GM12878 (cell line): ENCODE data around the gene ENOX2. TPM values are rescaled to one million over a fixed set of nuclear protein-coding genes. Genes with fewer than 3 reads are reported as not detected.

Experiments used
- ATAC-seq: fragments of 200-7000 bp; cut with Tn5 transposase; 3 replicates; pipeline ENCODE4 v1.9.1; 2020; ENCODE audit warnings: mild to moderate bottlenecking, moderate library complexity
- BruUV-seq: library from RNA; stranded (reverse); fragments of 400-500 nt; replicated peaks from 2 replicates; lab custom pipeline; 2021; lab: Mats Ljungman, UMichigan
- CTCF ChIA-PET: fragments of 300-600 bp; sonication (Branson Sonifier 250); formaldehyde crosslinking; extraction: SDS; loops from one replicate; lab custom pipeline; 2021; ENCODE audit warnings: inconsistent platforms; lab: Yijun Ruan, JAX
- POLR2A ChIA-PET: fragments of 350-600 bp; formaldehyde crosslinking; extraction: SDS; loops from one replicate; lab custom pipeline; 2021; ENCODE audit warnings: inconsistent platforms; lab: Charles Lee
- RAD21 ChIA-PET: fragments of 300-600 bp; sonication (Branson Sonifier 250); formaldehyde crosslinking; loops from one replicate; lab custom pipeline; 2023; ENCODE audit warnings: antibody characterized with exemption; ENCODE audit not compliant: unreplicated experiment; lab: Charles Lee
- SMC1A ChIA-PET: fragments of 300-600 bp; sonication (Branson Sonifier 250); formaldehyde crosslinking; loops from one replicate; lab custom pipeline; 2023; ENCODE audit not compliant: unreplicated experiment, uncharacterized antibody; lab: Charles Lee
- DNase-seq: peaks from one replicate; pipeline ENCODE4 v3.0.0-alpha.2; 2011; ENCODE audit warnings: low read depth, low spot score
- FAIRE-seq: peaks from 3 replicates; lab custom pipeline; 2011; peaks lifted over from hg19 to GRCh38; lab: Jason Lieb, UNC
- H2AFZ ChIP-seq: 2 replicates; pipeline ENCODE4 v1.6.0; 2011; ENCODE audit warnings: low read depth, low read length, control low read depth; ENCODE audit not compliant: control insufficient read depth
- H3K27ac ChIP-seq: 2 replicates; pipeline ENCODE4 v1.5.1; 2011; ENCODE audit warnings: control low read depth; ENCODE audit not compliant: control insufficient read depth, insufficient read depth
- H3K27me3 ChIP-seq, 2 experiments: replicated peaks in 1 of 2; 2 replicates each; pipeline versions ENCODE4 v1.6.0 to v1.6.1; 2011; ENCODE audit warnings: low read length in 1 of 2; ENCODE audit not compliant: control insufficient read depth in 2 of 2, insufficient read depth in 2 of 2
- H3K36me3 ChIP-seq, 2 experiments: 2 replicates each; pipeline ENCODE4 v1.5.1; 2011; ENCODE audit warnings: low read length in 1 of 2; ENCODE audit not compliant: control insufficient read depth in 2 of 2, insufficient read depth in 2 of 2
- H3K4me1 ChIP-seq: 2 replicates; pipeline ENCODE4 v1.6.1; 2011; ENCODE audit warnings: mild to moderate bottlenecking, low read length, moderate library complexity, mixed read lengths; ENCODE audit not compliant: control insufficient read depth, insufficient read depth
- H3K4me2 ChIP-seq: 2 replicates; pipeline ENCODE4 v1.6.0; 2011; ENCODE audit warnings: control low read depth; ENCODE audit not compliant: control insufficient read depth, insufficient read depth
- H3K4me3 ChIP-seq: fragments of 200-600 bp; sonication (generic); 2 replicates; pipeline ENCODE4 v1.5.1; 2016
- H3K79me2 ChIP-seq: 2 replicates; pipeline ENCODE4 v1.6.0; 2011; ENCODE audit warnings: low read length; ENCODE audit not compliant: control insufficient read depth, insufficient read depth
- H3K9ac ChIP-seq: 2 replicates; pipeline ENCODE4 v1.8.0; 2011; ENCODE audit warnings: low read length, control low read depth, mixed read lengths; ENCODE audit not compliant: control insufficient read depth, insufficient read depth
- H3K9me3 ChIP-seq: replicated peaks from 3 replicates; pipeline ENCODE4 v1.5.1; 2011; ENCODE audit warnings: mild to moderate bottlenecking, low read length; ENCODE audit not compliant: control insufficient read depth, insufficient read depth
- H4K20me1 ChIP-seq: 2 replicates; pipeline ENCODE4 v1.6.0; 2011; ENCODE audit not compliant: control insufficient read depth, insufficient read depth
- CHD4 ChIP-seq: fragments of 200-600 bp; sonication (generic); IDR thresholded peaks from 2 replicates; pipeline ENCODE4 v1.6.1; 2016; ENCODE audit warnings: mild to moderate bottlenecking
- EP300 ChIP-seq, 2 experiments: fragments of 150-350 bp in 1 of 2; IDR thresholded peaks; 2 replicates each; pipeline ENCODE4 v1.6.1; 2011 to 2012; ENCODE audit warnings: low read depth in 2 of 2, low read length in 2 of 2, borderline replicate concordance in 1 of 2, improper control_type of control experiment in 1 of 2, inconsistent platforms in 1 of 2; ENCODE audit not compliant: control insufficient read depth in 1 of 2
- IKZF1 ChIP-seq: fragments of 450-650 bp; conservative IDR thresholded peaks from 2 replicates; pipeline ENCODE4 v1.6.1; 2017; ENCODE audit warnings: antibody characterized with exemption, mild to moderate bottlenecking
- IRF4 ChIP-seq: IDR thresholded peaks from 2 replicates; pipeline ENCODE4 v1.6.1; 2011; ENCODE audit warnings: low read depth, low read length
- KDM1A ChIP-seq: fragments of 200-600 bp; sonication (generic); IDR thresholded peaks from 2 replicates; pipeline ENCODE4 v1.6.1; 2016; ENCODE audit warnings: borderline replicate concordance
- KLF5 ChIP-seq: fragments of 450-650 bp; IDR thresholded peaks from 2 replicates; pipeline ENCODE4 v1.6.1; 2014; ENCODE audit warnings: mild to moderate bottlenecking; ENCODE audit not compliant: partially characterized antibody
- MEF2A ChIP-seq: IDR thresholded peaks from 2 replicates; pipeline ENCODE4 v1.6.1; 2011; ENCODE audit warnings: low read depth, mild to moderate bottlenecking, low read length, moderate library complexity; ENCODE audit not compliant: insufficient read depth
- NRF1 ChIP-seq: conservative IDR thresholded peaks from 2 replicates; pipeline ENCODE4 v1.6.1; 2011; ENCODE audit warnings: mild to moderate bottlenecking, low read depth, low read length, improper control_type of control experiment
- POLR2A ChIP-seq: IDR thresholded peaks from 2 replicates; pipeline ENCODE4 v1.6.1; 2011; ENCODE audit warnings: low read depth, mild to moderate bottlenecking, low read length
- SMARCA5 ChIP-seq: fragments of 450-650 bp; IDR thresholded peaks from 2 replicates; pipeline ENCODE4 v1.6.1; 2017; ENCODE audit warnings: mild to moderate bottlenecking
- SRF ChIP-seq, 2 experiments: IDR thresholded peaks; 2 replicates each; pipeline ENCODE4 v1.6.1; 2011; ENCODE audit warnings: low read depth in 2 of 2, low read length in 2 of 2, mild to moderate bottlenecking in 1 of 2, moderate library complexity in 1 of 2
- ZBED1 ChIP-seq: IDR thresholded peaks from 2 replicates; pipeline ENCODE4 v1.6.1; 2016; ENCODE audit warnings: borderline replicate concordance
- ZNF24 ChIP-seq: fragments of 450-650 bp; IDR thresholded peaks from 2 replicates; pipeline ENCODE4 v1.6.1; 2017; ENCODE audit warnings: antibody characterized with exemption, mild to moderate bottlenecking
- ZNF384 ChIP-seq: IDR thresholded peaks from 2 replicates; pipeline ENCODE4 v1.6.1; 2012; ENCODE audit warnings: low read depth, mild to moderate bottlenecking, low read length, improper control_type of control experiment, borderline replicate concordance
- WGBS: methylation state at CpG from one replicate; pipeline ENCODE4 v1.1.6; 2016; ENCODE audit warnings: low lambda C conversion rate; ENCODE audit not compliant: insufficient replicate concordance, insufficient coverage; ENCODE audit errors: missing lambda C conversion rate; 5-methylcytosine and 5-hydroxymethylcytosine counted together
- in situ Hi-C: fragments of 300-500 bp; cut with MboI; formaldehyde crosslinking; loops from 9 replicates; pipeline ENCODE4 v1.14.3; 2018; ENCODE audit warnings: mixed read lengths
- intact Hi-C: fragments of 100-400 bp; cut with micrococcal nuclease; formaldehyde crosslinking; loops from one replicate; pipeline ENCODE4 v1.14.2; 2022; ENCODE audit not compliant: unreplicated experiment
- polyA plus RNA-seq, 11 experiments: library from polyadenylated mRNA; depleted of rRNA in 4 of 11; unstranded in 6 of 11; stranded (reverse) in 5 of 11; fragments of >200 nt; fragmentation: Nextera tagmentation in 4 of 11; fragmentation: Illumina TruSeq in 1 of 11; extraction: Ambion mirVana in 4 of 11; extraction: Trizol in 1 of 11; gene quantifications; 1 replicate in 1 of 11; 2 replicates in 10 of 11; pipeline versions ENCODE4 v1.2.1 to v1.2.3, GENCODE V29; 2011 to 2016; ENCODE audit warnings: inconsistent platforms in 2 of 11, missing spikeins in 2 of 11, low read depth in 1 of 11
- total RNA-seq, 4 experiments: library from RNA; depleted of rRNA in 3 of 4; stranded (reverse); fragments of >200 nt in 3 of 4; fragmentation: Illumina TruSeq in 1 of 4; extraction: Trizol in 1 of 4; gene quantifications; 2 replicates each; pipeline versions ENCODE4 v1.2.1 to v1.2.3, GENCODE V29; 2013 to 2021
- TF ChIP-seq, protein P1 (sequence below): fragments of 150-350 bp; IDR thresholded peaks from 2 replicates; pipeline ENCODE4 v1.6.1; 2014; ENCODE audit warnings: mild to moderate bottlenecking, low read depth, low read length
- TF ChIP-seq, protein P2 (sequence below): IDR thresholded peaks from 2 replicates; pipeline ENCODE4 v1.6.1; 2012; ENCODE audit warnings: low read depth, low read length, improper control_type of control experiment
- TF ChIP-seq, protein P3 (sequence below): fragments of 450-650 bp; conservative IDR thresholded peaks from 2 replicates; pipeline ENCODE4 v1.6.1; 2017; ENCODE audit warnings: mild to moderate bottlenecking, moderate library complexity

The ENOX2 gene
- total and polyA plus RNA-seq, 10 of the 15 experiments (the other 5 are each of a cell fraction or from before 2014, with no cell fraction given): 3.2 to 13.0 (median 7.7) TPM

DNA sequence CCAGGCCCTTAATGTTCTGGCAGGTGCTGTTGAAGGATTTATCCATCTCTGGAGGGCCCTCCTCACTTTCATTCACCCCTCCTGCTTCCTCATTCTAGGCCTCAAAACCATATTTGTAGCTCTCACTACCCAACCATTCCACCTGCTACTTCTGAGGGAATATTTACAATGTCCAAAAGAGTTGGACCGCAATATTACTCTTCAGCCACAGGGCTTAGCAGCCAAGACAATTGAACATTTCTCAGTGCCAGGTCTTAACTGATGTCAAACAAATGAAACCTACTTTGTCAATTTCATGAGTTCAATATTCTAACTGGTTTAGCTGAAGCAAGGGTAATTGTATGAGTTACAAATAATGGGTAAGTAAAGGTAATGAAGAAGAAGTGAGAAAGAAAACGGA is 113.2 kb downstream of the ENOX2 start:
- TF ChIP-seq IKZF1 (no peak), SRF (IDR thresholded peaks at IDR 0.05; ENCODE audit: low read depth in 2 of 2, low read length in 2 of 2) (no peak), EP300 (IDR thresholded peaks at IDR 0.05; ENCODE audit: borderline replicate concordance in 1 of 2, control insufficient read depth in 1 of 2, low read depth in 2 of 2, low read length in 2 of 2) (no peak), ZBED1 (no peak), IRF4 (no peak), CHD4 (no peak), MEF2A (no peak), SMARCA5 (no peak), KDM1A (no peak), KLF5 (no peak), POLR2A (no peak), ZNF384 (no peak), ZNF24 (no peak), NRF1 (no peak)
- TF ChIP-seq, protein P1, sequence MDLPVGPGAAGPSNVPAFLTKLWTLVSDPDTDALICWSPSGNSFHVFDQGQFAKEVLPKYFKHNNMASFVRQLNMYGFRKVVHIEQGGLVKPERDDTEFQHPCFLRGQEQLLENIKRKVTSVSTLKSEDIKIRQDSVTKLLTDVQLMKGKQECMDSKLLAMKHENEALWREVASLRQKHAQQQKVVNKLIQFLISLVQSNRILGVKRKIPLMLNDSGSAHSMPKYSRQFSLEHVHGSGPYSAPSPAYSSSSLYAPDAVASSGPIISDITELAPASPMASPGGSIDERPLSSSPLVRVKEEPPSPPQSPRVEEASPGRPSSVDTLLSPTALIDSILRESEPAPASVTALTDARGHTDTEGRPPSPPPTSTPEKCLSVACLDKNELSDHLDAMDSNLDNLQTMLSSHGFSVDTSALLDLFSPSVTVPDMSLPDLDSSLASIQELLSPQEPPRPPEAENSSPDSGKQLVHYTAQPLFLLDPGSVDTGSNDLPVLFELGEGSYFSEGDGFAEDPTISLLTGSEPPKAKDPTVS: no peak
- TF ChIP-seq, protein P2, sequence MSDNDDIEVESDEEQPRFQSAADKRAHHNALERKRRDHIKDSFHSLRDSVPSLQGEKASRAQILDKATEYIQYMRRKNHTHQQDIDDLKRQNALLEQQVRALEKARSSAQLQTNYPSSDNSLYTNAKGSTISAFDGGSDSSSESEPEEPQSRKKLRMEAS: no peak
- TF ChIP-seq, protein P3, sequence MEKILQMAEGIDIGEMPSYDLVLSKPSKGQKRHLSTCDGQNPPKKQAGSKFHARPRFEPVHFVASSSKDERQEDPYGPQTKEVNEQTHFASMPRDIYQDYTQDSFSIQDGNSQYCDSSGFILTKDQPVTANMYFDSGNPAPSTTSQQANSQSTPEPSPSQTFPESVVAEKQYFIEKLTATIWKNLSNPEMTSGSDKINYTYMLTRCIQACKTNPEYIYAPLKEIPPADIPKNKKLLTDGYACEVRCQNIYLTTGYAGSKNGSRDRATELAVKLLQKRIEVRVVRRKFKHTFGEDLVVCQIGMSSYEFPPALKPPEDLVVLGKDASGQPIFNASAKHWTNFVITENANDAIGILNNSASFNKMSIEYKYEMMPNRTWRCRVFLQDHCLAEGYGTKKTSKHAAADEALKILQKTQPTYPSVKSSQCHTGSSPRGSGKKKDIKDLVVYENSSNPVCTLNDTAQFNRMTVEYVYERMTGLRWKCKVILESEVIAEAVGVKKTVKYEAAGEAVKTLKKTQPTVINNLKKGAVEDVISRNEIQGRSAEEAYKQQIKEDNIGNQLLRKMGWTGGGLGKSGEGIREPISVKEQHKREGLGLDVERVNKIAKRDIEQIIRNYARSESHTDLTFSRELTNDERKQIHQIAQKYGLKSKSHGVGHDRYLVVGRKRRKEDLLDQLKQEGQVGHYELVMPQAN: no peak
- TF ChIP-seq, all 136 proteins: peak for 0
- no peaks in the 10 kb centered on the region for H3K79me2 ChIP-seq
- intact Hi-C loops: no loop called here
- in situ Hi-C loops: no loop called here
- H3K27ac ChIP-seq: no peak overlapping the region
- H3K27me3 ChIP-seq: no peaks in the 10 kb centered on the region
- H2AFZ ChIP-seq: no peak overlapping the region
- ChIA-PET RAD21 (no interaction called here), SMC1A (interaction anchor here (0.6 kb wide), 1 partner anchor 997 kb away, joined by 3 read pairs; no protein-coding TSS in a partner anchor), CTCF (no interaction called here), POLR2A (no interaction called here)
- DNase-seq (no peak), ATAC-seq (no peak), FAIRE-seq (no peak)
- BruUV-seq: no TSS peak
- no peaks in the 10 kb centered on the region for H4K20me1 ChIP-seq
- no peak overlapping the region for H3K4me2 ChIP-seq
- no peaks in the 10 kb centered on the region for H3K4me1 ChIP-seq
- no peaks in the 10 kb centered on the region for H3K9me3 ChIP-seq
- H3K4me3 ChIP-seq: no peak overlapping the region
- WGBS: 71% methylated on average over 2 of the region's 2 CpGs
- no peaks in the 10 kb centered on the region for H3K36me3 ChIP-seq
- H3K9ac ChIP-seq: no peak overlapping the region
